ENCODE measurements around the gene MAGI3.

DNA sequence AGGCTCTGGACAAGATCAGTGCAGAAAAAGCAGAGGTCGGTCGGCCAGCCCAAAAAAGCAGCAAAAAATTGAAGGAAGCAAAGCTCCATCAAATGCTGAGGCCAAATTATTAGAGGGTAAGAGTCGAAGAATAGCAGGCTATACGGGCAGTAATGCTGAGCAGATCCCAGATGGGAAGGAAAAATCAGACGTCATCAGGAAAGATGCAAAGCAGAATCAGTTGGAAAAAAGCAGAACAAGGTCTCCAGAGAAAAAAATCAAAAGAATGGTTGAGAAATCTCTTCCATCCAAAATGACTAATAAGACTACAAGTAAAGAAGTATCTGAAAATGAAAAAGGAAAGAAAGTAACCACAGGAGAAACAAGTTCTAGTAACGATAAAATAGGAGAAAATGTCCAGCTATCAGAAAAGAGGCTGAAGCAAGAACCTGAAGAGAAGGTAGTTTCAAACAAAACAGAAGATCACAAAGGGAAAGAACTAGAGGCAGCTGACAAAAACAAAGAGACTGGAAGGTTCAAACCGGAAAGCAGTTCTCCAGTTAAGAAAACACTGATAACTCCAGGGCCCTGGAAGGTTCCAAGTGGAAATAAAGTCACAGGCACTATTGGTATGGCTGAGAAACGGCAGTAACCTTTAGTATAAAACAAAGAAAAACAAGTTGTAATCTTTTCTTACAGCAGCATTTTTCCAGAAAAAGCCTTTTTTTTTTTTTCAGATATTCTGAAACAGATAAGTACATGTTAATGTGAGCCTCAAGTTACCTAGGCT, 293.3 kb downstream of the MAGI3 start:
- no peak for TF ChIP-seq POLR2A (IDR thresholded peaks at IDR 0.05)
- TF ChIP-seq, protein P1, sequence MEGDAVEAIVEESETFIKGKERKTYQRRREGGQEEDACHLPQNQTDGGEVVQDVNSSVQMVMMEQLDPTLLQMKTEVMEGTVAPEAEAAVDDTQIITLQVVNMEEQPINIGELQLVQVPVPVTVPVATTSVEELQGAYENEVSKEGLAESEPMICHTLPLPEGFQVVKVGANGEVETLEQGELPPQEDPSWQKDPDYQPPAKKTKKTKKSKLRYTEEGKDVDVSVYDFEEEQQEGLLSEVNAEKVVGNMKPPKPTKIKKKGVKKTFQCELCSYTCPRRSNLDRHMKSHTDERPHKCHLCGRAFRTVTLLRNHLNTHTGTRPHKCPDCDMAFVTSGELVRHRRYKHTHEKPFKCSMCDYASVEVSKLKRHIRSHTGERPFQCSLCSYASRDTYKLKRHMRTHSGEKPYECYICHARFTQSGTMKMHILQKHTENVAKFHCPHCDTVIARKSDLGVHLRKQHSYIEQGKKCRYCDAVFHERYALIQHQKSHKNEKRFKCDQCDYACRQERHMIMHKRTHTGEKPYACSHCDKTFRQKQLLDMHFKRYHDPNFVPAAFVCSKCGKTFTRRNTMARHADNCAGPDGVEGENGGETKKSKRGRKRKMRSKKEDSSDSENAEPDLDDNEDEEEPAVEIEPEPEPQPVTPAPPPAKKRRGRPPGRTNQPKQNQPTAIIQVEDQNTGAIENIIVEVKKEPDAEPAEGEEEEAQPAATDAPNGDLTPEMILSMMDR (IDR thresholded peaks at IDR 0.05): no peak
